Keratinocyte (primary cell): ENCODE results near the gene ARIH1. TPM values are rescaled to one million over a fixed set of nuclear protein-coding genes. Genes with fewer than 3 reads are reported as not detected.
A peak's percentile ranks its signal among the peaks of the same experiment; 100 is the strongest.

Experiments
- DNase-seq: peaks from one replicate; pipeline ENCODE4 v3.0.0-alpha.2; 2011; ENCODE audit warnings: low read depth, missing footprints, low spot score
- FAIRE-seq: peaks from 2 replicates; lab custom pipeline; 2011; peaks lifted over from hg19 to GRCh38; lab: Jason Lieb, UNC
- H2AFZ ChIP-seq: 2 replicates; pipeline ENCODE4 v1.6.0; 2012; ENCODE audit warnings: low read length, control low read depth, inconsistent platforms; ENCODE audit not compliant: control insufficient read depth
- H3K27ac ChIP-seq: 2 replicates; pipeline ENCODE4 v1.5.1; 2011; ENCODE audit warnings: low read length; ENCODE audit not compliant: control insufficient read depth, insufficient read depth
- H3K27me3 ChIP-seq: 3 replicates; pipeline ENCODE4 v1.6.0; 2011; ENCODE audit warnings: low read length; ENCODE audit not compliant: control insufficient read depth, insufficient read depth; ENCODE audit errors: extremely low read depth
- H3K36me3 ChIP-seq, 2 experiments: 2 replicates in 1 of 2; 3 replicates in 1 of 2; pipeline ENCODE4 v1.5.1; 2011; ENCODE audit warnings: low read length in 2 of 2, mild to moderate bottlenecking in 1 of 2; ENCODE audit not compliant: control insufficient read depth in 2 of 2, insufficient read depth in 2 of 2; ENCODE audit errors: extremely low read depth in 1 of 2
- H3K4me1 ChIP-seq: 3 replicates; pipeline ENCODE4 v1.5.1; 2011; ENCODE audit warnings: low read length; ENCODE audit not compliant: control insufficient read depth, insufficient read depth; ENCODE audit errors: extremely low read depth
- H3K4me2 ChIP-seq: 3 replicates; pipeline ENCODE4 v1.6.0; 2011; ENCODE audit warnings: low read depth, low read length; ENCODE audit not compliant: control insufficient read depth, insufficient read depth; ENCODE audit errors: extremely low read depth
- H3K4me3 ChIP-seq, 3 experiments: fragments of 200-600 bp in 1 of 3; sonication (generic) in 1 of 3; 2 replicates in 2 of 3; 3 replicates in 1 of 3; pipeline ENCODE4 v1.5.1; 2011 to 2016; ENCODE audit warnings: low read length in 3 of 3, mild to moderate bottlenecking in 3 of 3, control low read depth in 2 of 3, inconsistent platforms in 1 of 3, low read depth in 1 of 3, mixed read lengths in 1 of 3, mixed run types in 1 of 3, moderate library complexity in 1 of 3; ENCODE audit not compliant: control insufficient read depth in 2 of 3, insufficient read depth in 2 of 3; ENCODE audit errors: extremely low read depth in 1 of 3
- H3K79me2 ChIP-seq: 2 replicates; pipeline ENCODE4 v1.6.0; 2012; ENCODE audit warnings: low read length; ENCODE audit not compliant: control insufficient read depth, insufficient read depth
- H3K9ac ChIP-seq: 3 replicates; pipeline ENCODE4 v1.6.0; 2011; ENCODE audit warnings: low read length; ENCODE audit not compliant: control insufficient read depth, insufficient read depth; ENCODE audit errors: extremely low read depth
- H3K9me1 ChIP-seq: 3 replicates; pipeline ENCODE4 v1.6.0; 2011; ENCODE audit warnings: low read length; ENCODE audit not compliant: control insufficient read depth, insufficient read depth; ENCODE audit errors: extremely low read depth
- H3K9me3 ChIP-seq: 2 replicates; pipeline ENCODE4 v1.5.1; 2012; ENCODE audit warnings: low read depth, low read length; ENCODE audit not compliant: control insufficient read depth
- H4K20me1 ChIP-seq: 3 replicates; pipeline ENCODE4 v1.6.0; 2011; ENCODE audit warnings: low read length; ENCODE audit not compliant: control insufficient read depth, insufficient read depth; ENCODE audit errors: extremely low read depth
- CTCF ChIP-seq, 3 experiments: IDR thresholded peaks in 1 of 3; conservative IDR thresholded peaks in 1 of 3; optimal IDR thresholded peaks in 1 of 3; 2 replicates in 2 of 3; 3 replicates in 1 of 3; pipeline versions ENCODE3 to v1.5.1; 2011; ENCODE audit warnings: low read length in 3 of 3, mild to moderate bottlenecking in 3 of 3, moderate library complexity in 2 of 3, control low read depth in 1 of 3, inconsistent platforms in 1 of 3; ENCODE audit not compliant: insufficient read depth in 2 of 3; ENCODE audit errors: extremely low read depth in 1 of 3
- EZH2 ChIP-seq: IDR thresholded peaks from one replicate; pipeline ENCODE4 v1.6.1; 2012; ENCODE audit warnings: inconsistent platforms, mild to moderate bottlenecking, low read length, moderate library complexity
- dilution Hi-C: fragments of 300-500 bp; cut with MboI; formaldehyde crosslinking; loops from one replicate; pipeline ENCODE4 v1.7.0; 2020; ENCODE audit warnings: low sequenced_read_pairs; ENCODE audit not compliant: extremely low pct_ligation_motif_present
- polyA plus RNA-seq, 5 experiments: library from polyadenylated mRNA; depleted of rRNA in 3 of 5; stranded (reverse) in 3 of 5; stranded (forward) in 1 of 5; unstranded in 1 of 5; fragments of >200 nt; gene quantifications; 1 replicate in 1 of 5; 2 replicates in 3 of 5; 3 replicates in 1 of 5; pipeline versions ENCODE4 v1.2.1 to v1.2.3, GENCODE V29; 2011 to 2012; ENCODE audit warnings: missing spikeins in 2 of 5, low read depth in 1 of 5, low replicate concordance in 1 of 5

ARIH1 gene
- polyA plus RNA-seq, 1 donor (not counting 4 experiments of a cell fraction or from before 2014, with no cell fraction given): 70.6 TPM

- Histone ChIP-seq H2AFZ (no peak overlapping the region), H3K4me3 (no peak overlapping the region), H3K27me3 (no peaks in the 10 kb centered on the region), H3K9ac (no peak overlapping the region), H4K20me1 (no peaks in the 10 kb centered on the region), H3K9me3 (peaks cover 4% of the 10 kb centered on the region), H3K4me1 (no peaks in the 10 kb centered on the region), H3K79me2 (peaks cover 40% of the 10 kb centered on the region), H3K9me1 (no peaks in the 10 kb centered on the region), H3K36me3 (peaks cover 3 to 5% of the 10 kb centered on the region in 2 experiments), H3K27ac (no peak overlapping the region), H3K4me2 (no peak overlapping the region)
- FAIRE-seq (no peak), DNase-seq (no peak)
- dilution Hi-C loops: no loop called here
- TF ChIP-seq CTCF (optimal IDR thresholded peaks at IDR 0.05 in 1 of 3, IDR thresholded peaks at IDR 0.05 in 1 of 3, conservative IDR thresholded peaks at IDR 0.05 in 1 of 3; ENCODE audit: extremely low read depth in 1 of 3, insufficient read depth in 2 of 3, low read length in 3 of 3) (no peak), EZH2 (no peak)
Observed at GRCh38 chr15:72545156-72545555, 71.0 kb downstream of the ARIH1 start.

- FAIRE-seq (no peak), DNase-seq (peak; percentile 11)
- TF ChIP-seq EZH2: no peak
- Histone ChIP-seq H3K9ac (no peak overlapping the region), H3K36me3 (peaks cover 6 to 20% of the 10 kb centered on the region in 2 experiments), H3K27ac (peak overlapping the region; percentile 49), H4K20me1 (no peaks in the 10 kb centered on the region), H3K4me1 (peaks cover 3% of the 10 kb centered on the region), H3K4me2 (no peak overlapping the region), H3K27me3 (no peaks in the 10 kb centered on the region), H3K9me3 (no peaks in the 10 kb centered on the region), H3K79me2 (peaks cover 63% of the 10 kb centered on the region), H2AFZ (no peak overlapping the region), H3K4me3 (no peak overlapping the region), H3K9me1 (no peaks in the 10 kb centered on the region)
- dilution Hi-C loops: no loop called here
Observed at GRCh38 chr15:72554471-72555425, 80.6 kb downstream of the ARIH1 start.
